Vagina (tissue), 2 donors: ENCODE data around the gene FAM171A1.

Experiments
- POLR2A ChIP-seq, 2 donors: fragments of 450-650 bp; IDR thresholded peaks; one replicate each; pipeline ENCODE4 v1.6.1; 2017; ENCODE audit warnings: antibody characterized with exemption in 2 of 2, mild to moderate bottlenecking in 2 of 2, moderate library complexity in 2 of 2
- POLR2AphosphoS5 ChIP-seq, 2 donors: sonication (generic); formaldehyde crosslinking; IDR thresholded peaks; one replicate each; pipeline ENCODE4 v1.9.0; 2017; ENCODE audit warnings: antibody characterized with exemption in 2 of 2, mild to moderate bottlenecking in 2 of 2, low read depth in 1 of 2; ENCODE audit not compliant: insufficient read depth in 1 of 2
- TF ChIP-seq, protein P1 (sequence below), 3 experiments: fragments of 450-650 bp in 2 of 3; fragments of 200-600 bp in 1 of 3; sonication (generic) in 1 of 3; IDR thresholded peaks; one replicate each; pipeline ENCODE4 v1.5.1; 2017 to 2019; ENCODE audit warnings: antibody characterized with exemption in 3 of 3, mild to moderate bottlenecking in 2 of 3, moderate library complexity in 2 of 3

DNA sequence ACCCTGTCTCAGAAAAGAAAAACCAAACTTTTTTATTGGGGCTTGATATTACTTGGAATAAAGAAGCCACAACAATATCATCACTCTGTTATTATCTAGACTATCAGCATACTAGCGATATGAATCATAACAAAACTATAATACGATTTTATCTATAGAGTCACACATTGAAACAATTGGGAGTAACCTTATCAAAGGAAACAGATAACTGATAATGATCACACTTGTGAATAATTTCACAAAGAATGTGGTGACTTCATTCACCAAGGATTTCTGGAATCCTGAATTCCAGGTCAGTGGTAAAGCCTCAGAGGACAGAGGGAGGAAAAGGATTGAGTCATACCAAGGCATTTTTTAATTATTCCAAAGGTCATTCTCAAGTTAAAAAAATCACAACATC is 170.5 kb downstream of the FAM171A1 start:
- TF ChIP-seq, protein P1, sequence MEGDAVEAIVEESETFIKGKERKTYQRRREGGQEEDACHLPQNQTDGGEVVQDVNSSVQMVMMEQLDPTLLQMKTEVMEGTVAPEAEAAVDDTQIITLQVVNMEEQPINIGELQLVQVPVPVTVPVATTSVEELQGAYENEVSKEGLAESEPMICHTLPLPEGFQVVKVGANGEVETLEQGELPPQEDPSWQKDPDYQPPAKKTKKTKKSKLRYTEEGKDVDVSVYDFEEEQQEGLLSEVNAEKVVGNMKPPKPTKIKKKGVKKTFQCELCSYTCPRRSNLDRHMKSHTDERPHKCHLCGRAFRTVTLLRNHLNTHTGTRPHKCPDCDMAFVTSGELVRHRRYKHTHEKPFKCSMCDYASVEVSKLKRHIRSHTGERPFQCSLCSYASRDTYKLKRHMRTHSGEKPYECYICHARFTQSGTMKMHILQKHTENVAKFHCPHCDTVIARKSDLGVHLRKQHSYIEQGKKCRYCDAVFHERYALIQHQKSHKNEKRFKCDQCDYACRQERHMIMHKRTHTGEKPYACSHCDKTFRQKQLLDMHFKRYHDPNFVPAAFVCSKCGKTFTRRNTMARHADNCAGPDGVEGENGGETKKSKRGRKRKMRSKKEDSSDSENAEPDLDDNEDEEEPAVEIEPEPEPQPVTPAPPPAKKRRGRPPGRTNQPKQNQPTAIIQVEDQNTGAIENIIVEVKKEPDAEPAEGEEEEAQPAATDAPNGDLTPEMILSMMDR (IDR thresholded peaks at IDR 0.05), result no peak
- TF ChIP-seq POLR2A (IDR thresholded peaks at IDR 0.05) (no peak), POLR2AphosphoS5 (IDR thresholded peaks at IDR 0.05; ENCODE audit: insufficient read depth in 1 of 2, low read depth in 1 of 2) (no peak)
